Neural cell (in vitro differentiated cells): ENCODE results near the gene ST6GAL1. TPM values are rescaled to one million over a fixed set of nuclear protein-coding genes. Genes with fewer than 3 reads are reported as not detected.

Source experiments
- H2AFZ ChIP-seq: fragments of 200-600, 300-800 bp; sonication (generic), shearing (Covaris generic); 2 replicates; pipeline ENCODE4 v1.6.0; 2014; ENCODE audit warnings: low read depth, mild to moderate bottlenecking, antibody characterized with exemption, low read length, moderate library complexity
- H3F3A ChIP-seq: fragments of 200-600 bp; shearing (Covaris generic); 2 replicates; pipeline ENCODE4 v1.6.1; 2016; ENCODE audit warnings: mild to moderate bottlenecking, moderate library complexity, mixed read lengths, antibody characterized with exemption, low read length; ENCODE audit not compliant: insufficient read depth, poor library complexity, severe bottlenecking
- H3K27ac ChIP-seq: fragments of 200-600, 300-800 bp; sonication (generic), shearing (Covaris generic); 2 replicates; pipeline ENCODE4 v1.5.1; 2014; ENCODE audit warnings: mild to moderate bottlenecking, low read length, moderate library complexity
- H3K27me3 ChIP-seq: fragments of 300-800, 200-600 bp; sonication (generic), shearing (Covaris generic); 2 replicates; pipeline ENCODE4 v1.6.0; 2014; ENCODE audit warnings: mild to moderate bottlenecking, low read depth, low read length, moderate library complexity; ENCODE audit not compliant: insufficient read depth
- H3K36me3 ChIP-seq: fragments of 300-800, 200-600 bp; sonication (generic), shearing (Covaris generic); 2 replicates; pipeline ENCODE4 v1.5.1; 2014; ENCODE audit warnings: mild to moderate bottlenecking, antibody characterized with exemption, low read length, moderate library complexity; ENCODE audit not compliant: insufficient read depth
- H3K4me2 ChIP-seq: fragments of 300-800, 200-600 bp; sonication (generic), shearing (Covaris generic); 2 replicates; pipeline ENCODE4 v1.6.0; 2014; ENCODE audit warnings: mild to moderate bottlenecking, low read length
- H3K4me3 ChIP-seq: fragments of 300-800, 200-600 bp; sonication (generic), shearing (Covaris generic); 2 replicates; pipeline ENCODE4 v1.5.1; 2014; ENCODE audit warnings: mild to moderate bottlenecking, low read length, moderate library complexity
- H3K79me2 ChIP-seq: fragments of 200-600 bp; shearing (Covaris generic); replicated peaks from 2 replicates; pipeline ENCODE4 v1.6.0; 2014; ENCODE audit warnings: mild to moderate bottlenecking, low read length, moderate library complexity; ENCODE audit not compliant: insufficient read depth
- H3K9ac ChIP-seq: fragments of 300-800, 200-600 bp; sonication (generic), shearing (Covaris generic); 2 replicates; pipeline ENCODE4 v1.6.1; 2016; ENCODE audit warnings: mild to moderate bottlenecking, low read length, mixed read lengths
- H3K9me2 ChIP-seq: fragments of 200-600 bp; shearing (Covaris generic); 2 replicates; pipeline ENCODE4 v1.6.1; 2016; ENCODE audit warnings: mild to moderate bottlenecking, low read length, mixed read lengths; ENCODE audit not compliant: insufficient read depth
- H3K9me3 ChIP-seq: fragments of 200-600, 300-800 bp; sonication (generic), shearing (Covaris generic); 2 replicates; pipeline ENCODE4 v1.6.1; 2016; ENCODE audit warnings: mild to moderate bottlenecking, mixed run types, low read length, moderate library complexity, mixed read lengths
- H4K20me1 ChIP-seq: fragments of 200-600 bp; shearing (Covaris generic); 2 replicates; pipeline ENCODE4 v1.6.1; 2016; ENCODE audit warnings: mild to moderate bottlenecking, mixed run types; ENCODE audit not compliant: insufficient read depth
- CTCF ChIP-seq: fragments of 450-650 bp; IDR thresholded peaks from 2 replicates; pipeline ENCODE4 v1.5.1; 2014; ENCODE audit warnings: antibody characterized with exemption, mild to moderate bottlenecking, moderate library complexity; ENCODE audit not compliant: poor library complexity, severe bottlenecking
- EP300 ChIP-seq: fragments of 450-650 bp; conservative IDR thresholded peaks from 2 replicates; pipeline ENCODE4 v1.6.1; 2014; ENCODE audit warnings: antibody characterized with exemption, mild to moderate bottlenecking, moderate library complexity; ENCODE audit not compliant: poor library complexity, severe bottlenecking
- EZH2 ChIP-seq: fragments of 200-600, 300-800 bp; shearing (Covaris generic), sonication (generic); IDR thresholded peaks from 2 replicates; pipeline ENCODE4 v1.6.1; 2014; ENCODE audit warnings: antibody characterized with exemption, low read length, borderline replicate concordance, mild to moderate bottlenecking; ENCODE audit not compliant: insufficient read depth, poor library complexity, severe bottlenecking
- MXI1 ChIP-seq: fragments of 450-650 bp; conservative IDR thresholded peaks from 2 replicates; pipeline ENCODE4 v1.6.1; 2014; ENCODE audit warnings: antibody characterized with exemption, mild to moderate bottlenecking; ENCODE audit not compliant: poor library complexity, severe bottlenecking
- POLR2AphosphoS5 ChIP-seq: IDR thresholded peaks from 2 replicates; pipeline ENCODE4 v1.6.1; 2012
- RAD21 ChIP-seq: fragments of 450-650 bp; conservative IDR thresholded peaks from 2 replicates; pipeline ENCODE4 v1.6.1; 2014; ENCODE audit warnings: antibody characterized with exemption, mild to moderate bottlenecking, moderate library complexity
- REST ChIP-seq: IDR thresholded peaks from 2 replicates; pipeline ENCODE4 v1.6.1; 2012; ENCODE audit warnings: borderline replicate concordance
- SMC3 ChIP-seq: fragments of 450-650 bp; conservative IDR thresholded peaks from 2 replicates; pipeline ENCODE4 v1.6.1; 2014; ENCODE audit warnings: antibody characterized with exemption, mild to moderate bottlenecking, moderate library complexity; ENCODE audit not compliant: poor library complexity
- TAF1 ChIP-seq: IDR thresholded peaks from 2 replicates; pipeline ENCODE4 v1.6.1; 2012; ENCODE audit warnings: low read depth
- polyA plus RNA-seq: library from polyadenylated mRNA; depleted of rRNA; stranded (reverse); fragments of >200 nt; gene quantifications from 2 replicates; pipeline ENCODE4 v1.2.3, GENCODE V29; 2014

The ST6GAL1 gene
- polyA plus RNA-seq, 1 donor from 2014 or later: 17.6 TPM

DNA sequence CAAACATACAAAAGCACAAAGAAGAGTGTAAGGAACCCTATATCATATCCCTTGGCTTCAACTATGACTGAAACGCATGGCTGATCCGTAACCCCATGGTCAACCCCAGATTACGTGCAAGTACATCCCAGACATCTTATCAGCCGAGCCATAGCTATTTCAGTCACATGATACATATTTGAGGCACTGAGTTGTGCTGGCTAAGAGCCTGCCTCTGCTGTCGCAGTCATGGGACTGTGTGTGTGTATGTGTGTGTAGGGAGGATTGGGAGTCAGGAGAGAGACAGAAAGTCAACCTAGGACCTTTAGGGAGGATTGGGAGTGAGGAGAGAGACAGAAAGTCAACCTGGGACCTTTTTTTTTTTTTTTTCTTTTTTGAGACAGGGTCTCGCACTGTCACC lies 8.4 kb downstream of the ST6GAL1 start:
- H3K4me3 ChIP-seq: no peak overlapping the region
- no peak overlapping the region for H3K4me2 ChIP-seq
- no peak overlapping the region for H2AFZ ChIP-seq
- H3K79me2 ChIP-seq: peaks cover 6% of the 10 kb centered on the region
- no peaks in the 10 kb centered on the region for H3K36me3 ChIP-seq
- no peak overlapping the region for H3K27ac ChIP-seq
- no peaks in the 10 kb centered on the region for H3F3A ChIP-seq
- H3K27me3 ChIP-seq: no peaks in the 10 kb centered on the region
- no peaks in the 10 kb centered on the region for H4K20me1 ChIP-seq
- no peak for TF ChIP-seq EZH2
- no peak for TF ChIP-seq SMC3
- TF ChIP-seq REST: no peak
- TF ChIP-seq MXI1: no peak
- TF ChIP-seq EP300: no peak
- no peak for TF ChIP-seq CTCF
- no peak for TF ChIP-seq TAF1
- no peak for TF ChIP-seq RAD21
- no peak for TF ChIP-seq POLR2AphosphoS5
- H3K9ac ChIP-seq: no peak overlapping the region
- H3K9me2 ChIP-seq: no peaks in the 10 kb centered on the region
- no peaks in the 10 kb centered on the region for H3K9me3 ChIP-seq

DNA sequence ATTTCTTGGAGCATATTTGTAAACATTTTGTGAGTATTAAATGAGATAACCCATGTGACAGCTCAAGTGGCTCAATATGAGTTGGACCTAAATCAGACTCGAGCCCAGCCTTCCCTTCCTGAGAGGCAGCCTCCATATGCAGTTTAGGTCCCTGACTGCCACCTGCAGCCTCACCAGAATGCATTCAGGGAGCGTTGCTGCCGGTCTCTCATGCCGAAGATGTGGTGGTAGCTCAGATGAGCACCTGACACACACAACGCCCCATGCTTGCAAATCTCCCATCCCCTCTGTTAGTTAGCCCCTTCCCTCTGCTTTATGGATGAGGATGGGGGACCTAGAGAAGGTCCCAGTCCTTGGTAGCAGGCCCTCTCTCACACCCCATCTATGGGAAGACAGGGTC lies 9.2 kb downstream of the ST6GAL1 start:
- H3K4me3 ChIP-seq: no peak overlapping the region
- no peaks in the 10 kb centered on the region for H3F3A ChIP-seq
- TF ChIP-seq POLR2AphosphoS5: no peak
- TF ChIP-seq REST: no peak
- no peak for TF ChIP-seq CTCF
- no peak for TF ChIP-seq MXI1
- no peak overlapping the region for H3K9ac ChIP-seq
- H3K36me3 ChIP-seq: no peaks in the 10 kb centered on the region
- H3K4me2 ChIP-seq: no peak overlapping the region
- H3K79me2 ChIP-seq: peaks cover 6% of the 10 kb centered on the region
- H3K9me3 ChIP-seq: no peaks in the 10 kb centered on the region
- no peak overlapping the region for H2AFZ ChIP-seq
- no peaks in the 10 kb centered on the region for H4K20me1 ChIP-seq
- H3K27ac ChIP-seq: no peak overlapping the region
- no peaks in the 10 kb centered on the region for H3K27me3 ChIP-seq
- H3K9me2 ChIP-seq: no peaks in the 10 kb centered on the region
